SK-N-MC (cell line): ENCODE results near the gene LDLRAD3.

Source experiments
- DNase-seq: peaks from one replicate; pipeline ENCODE4 v3.0.0-alpha.2; 2011; ENCODE audit warnings: low read depth, low spot score
- H3K27ac ChIP-seq: fragments of 200-600 bp; sonication (generic); 2 replicates; pipeline ENCODE4 v1.5.1; 2016; ENCODE audit warnings: mixed run types
- H3K36me3 ChIP-seq: fragments of 200-600 bp; sonication (generic); 2 replicates; pipeline ENCODE4 v1.6.1; 2017; ENCODE audit warnings: antibody characterized with exemption, low read length, mixed read lengths; ENCODE audit not compliant: insufficient read depth
- H3K4me3 ChIP-seq: fragments of 200-600 bp; sonication (generic); 2 replicates; pipeline ENCODE4 v1.5.1; 2016
- H3K9ac ChIP-seq: fragments of 200-600 bp; sonication (generic); 2 replicates; pipeline ENCODE4 v1.8.0; 2017; ENCODE audit warnings: mixed run types, mixed read lengths; ENCODE audit not compliant: insufficient read length
- H3K9me3 ChIP-seq: fragments of 200-600 bp; sonication (generic); 2 replicates; pipeline ENCODE4 v1.6.1; 2017; ENCODE audit warnings: low read depth, mild to moderate bottlenecking, antibody characterized with exemption, low read length, moderate library complexity, mixed read lengths
- EZH2 ChIP-seq: fragments of 200-600 bp; sonication (generic); IDR thresholded peaks from one replicate; pipeline ENCODE4 v1.6.1; 2017; ENCODE audit warnings: antibody characterized with exemption
- FOXP2 ChIP-seq: optimal IDR thresholded peaks from 2 replicates; pipeline ENCODE3; 2011; ENCODE audit warnings: mild to moderate bottlenecking, moderate library complexity; ENCODE audit not compliant: insufficient read depth; ENCODE audit errors: extremely low read length, control extremely low read depth
- POLR2AphosphoS5 ChIP-seq: IDR thresholded peaks from 2 replicates; pipeline ENCODE4 v1.6.1; 2012; ENCODE audit warnings: mild to moderate bottlenecking, low read depth, low read length, borderline replicate concordance

Gene LDLRAD3

DNA sequence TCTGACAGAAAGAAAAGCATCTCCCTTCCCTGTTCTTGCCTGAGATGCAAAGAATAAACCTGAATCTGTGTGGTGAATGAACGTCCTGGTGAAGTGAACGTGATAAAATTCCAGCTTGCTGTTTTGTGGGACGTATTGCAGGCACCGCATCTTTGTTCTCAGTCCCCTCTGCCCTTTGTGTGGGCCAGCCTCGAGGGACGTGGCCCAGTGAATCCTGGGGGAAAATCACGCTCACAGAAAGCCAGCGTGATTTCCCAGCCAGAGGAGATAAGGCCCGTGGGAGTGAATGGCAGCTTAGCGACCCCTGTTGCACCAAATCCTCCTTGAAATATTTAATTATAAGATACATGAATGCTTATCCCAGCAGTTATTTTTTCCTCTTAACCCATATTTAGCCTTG is 216.2 kb downstream of the LDLRAD3 start:
- Histone ChIP-seq H3K9ac (no peak overlapping the region), H3K9me3 (no peaks in the 10 kb centered on the region), H3K36me3 (no peaks in the 10 kb centered on the region), H3K4me3 (no peak overlapping the region), H3K27ac (no peak overlapping the region)
- no peak for DNase-seq
- TF ChIP-seq EZH2 (no peak), FOXP2 (no peak), POLR2AphosphoS5 (no peak)

DNA sequence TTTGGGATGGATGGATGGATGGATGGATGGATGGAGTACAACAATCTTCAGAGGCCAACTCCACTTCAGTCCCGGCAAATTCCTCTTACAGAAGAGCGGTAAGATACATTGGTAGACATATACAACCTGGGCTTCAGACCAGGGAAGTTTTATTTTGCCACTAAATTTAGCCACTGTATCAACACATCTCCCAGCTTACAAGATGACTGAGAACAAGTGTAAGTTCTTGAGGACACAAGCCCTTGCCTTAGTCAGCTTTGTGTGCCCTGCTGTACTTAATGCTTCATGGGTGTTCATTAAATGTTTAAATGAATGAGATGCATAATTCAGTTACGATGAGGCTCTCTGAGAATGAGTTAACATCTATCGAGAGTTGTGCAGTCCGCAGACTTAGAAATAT is 217.7 kb downstream of the LDLRAD3 start:
- Histone ChIP-seq H3K4me3 (no peak overlapping the region), H3K9ac (no peak overlapping the region), H3K27ac (no peak overlapping the region), H3K9me3 (no peaks in the 10 kb centered on the region), H3K36me3 (no peaks in the 10 kb centered on the region)
- DNase-seq, result no peak
- TF ChIP-seq FOXP2, result no peak
- no peak for TF ChIP-seq EZH2
- no peak for TF ChIP-seq POLR2AphosphoS5

- H3K9me3 ChIP-seq, result no peaks in the 10 kb centered on the region
- H3K27ac ChIP-seq, result no peak overlapping the region
- no peak overlapping the region for H3K9ac ChIP-seq
- no peak for DNase-seq
- no peak overlapping the region for H3K4me3 ChIP-seq
- no peaks in the 10 kb centered on the region for H3K36me3 ChIP-seq
- TF ChIP-seq EZH2 (no peak), FOXP2 (no peak), POLR2AphosphoS5 (no peak)
Observed at GRCh38 chr11:36162006-36162882, 218.4 kb downstream of the LDLRAD3 start.

DNA sequence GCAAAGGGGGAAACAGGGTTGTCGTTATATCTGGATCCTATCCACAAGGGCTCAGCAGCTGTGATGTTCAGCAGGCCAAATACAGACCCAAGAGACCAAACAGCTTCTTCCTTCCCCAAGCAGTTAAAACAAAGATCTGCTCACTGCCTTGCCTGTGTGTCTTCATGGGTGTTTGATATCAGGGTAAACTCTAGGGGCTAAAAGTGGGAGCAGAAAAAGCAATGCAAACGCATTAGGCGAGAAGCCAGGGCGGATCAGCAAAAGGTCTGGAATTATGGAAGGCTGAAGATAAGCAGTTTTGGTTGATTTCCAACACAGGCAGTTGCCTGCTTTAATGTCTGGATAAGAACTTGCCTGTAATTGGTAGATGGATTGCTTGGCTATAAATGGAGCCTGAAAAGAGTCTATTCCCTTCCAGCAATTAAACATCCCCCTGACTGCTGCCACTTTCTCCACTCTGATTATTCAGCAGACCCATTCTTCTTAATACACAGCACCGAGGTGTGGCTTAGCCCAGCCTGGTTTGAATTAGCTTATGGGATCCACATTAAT is 219.1 kb downstream of the LDLRAD3 start:
- no peak overlapping the region for H3K9ac ChIP-seq
- H3K9me3 ChIP-seq, result no peaks in the 10 kb centered on the region
- no peak overlapping the region for H3K4me3 ChIP-seq
- TF ChIP-seq EZH2 (no peak), FOXP2 (no peak), POLR2AphosphoS5 (no peak)
- H3K36me3 ChIP-seq, result no peaks in the 10 kb centered on the region
- DNase-seq, result no peak
- H3K27ac ChIP-seq, result no peak overlapping the region

- no peak for TF ChIP-seq POLR2AphosphoS5
- TF ChIP-seq FOXP2, result no peak
- TF ChIP-seq EZH2, result no peak
- Histone ChIP-seq H3K9ac (no peak overlapping the region), H3K9me3 (no peaks in the 10 kb centered on the region), H3K4me3 (no peak overlapping the region), H3K36me3 (no peaks in the 10 kb centered on the region), H3K27ac (no peak overlapping the region)
- DNase-seq, result no peak
Observed at GRCh38 chr11:36164506-36165250, 220.8 kb downstream of the LDLRAD3 start.

- Histone ChIP-seq H3K36me3 (no peaks in the 10 kb centered on the region), H3K4me3 (no peak overlapping the region), H3K9ac (no peak overlapping the region), H3K27ac (no peak overlapping the region), H3K9me3 (no peaks in the 10 kb centered on the region)
- TF ChIP-seq EZH2 (no peak), POLR2AphosphoS5 (no peak), FOXP2 (no peak)
- no peak for DNase-seq
Observed at GRCh38 chr11:36165621-36166397, 221.9 kb downstream of the LDLRAD3 start.

GRCh38 chr11:36167073-36167472 is 223.2 kb downstream of the LDLRAD3 start:
- no peak overlapping the region for H3K27ac ChIP-seq
- H3K4me3 ChIP-seq, result no peak overlapping the region
- no peaks in the 10 kb centered on the region for H3K36me3 ChIP-seq
- no peak for DNase-seq
- H3K9ac ChIP-seq, result no peak overlapping the region
- H3K9me3 ChIP-seq, result no peaks in the 10 kb centered on the region
- no peak for TF ChIP-seq FOXP2
- no peak for TF ChIP-seq EZH2
- no peak for TF ChIP-seq POLR2AphosphoS5
